GM18511 (cell line): Measurements from ENCODE around the gene NAA60.
"Not testable (repeated sequence)": the region's sequence is repeated elsewhere in the genome, so short reads cannot be mapped to it uniquely, and the experiment has no call there.

Source experiments
- ATAC-seq: cut with Tn5 transposase; IDR thresholded peaks from one replicate; pipeline ENCODE4 v1.9.1; 2021; ENCODE audit warnings: mild to moderate bottlenecking, moderate library complexity; ENCODE audit not compliant: unreplicated experiment

The NAA60 gene

DNA sequence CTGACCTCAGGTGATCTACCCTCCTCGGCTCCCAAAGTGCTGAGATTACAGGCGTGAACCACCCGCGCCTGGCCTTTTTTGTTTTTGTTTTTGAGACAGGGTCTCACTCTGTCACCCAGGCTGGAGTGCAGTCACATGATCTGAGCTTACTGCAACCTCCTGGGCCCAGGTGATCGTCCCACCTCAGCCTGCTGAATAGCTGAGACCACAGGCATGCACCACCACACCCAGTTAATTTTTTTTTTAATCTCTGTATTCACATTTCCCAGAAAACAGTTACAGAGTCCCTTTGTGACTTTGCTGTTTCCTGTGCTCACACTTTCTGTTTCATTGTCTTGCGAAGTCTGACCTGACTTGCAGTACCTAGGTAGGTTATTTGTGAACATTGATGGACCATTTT, 60.0 kb downstream of the NAA60 start:
- no peak for ATAC-seq

DNA sequence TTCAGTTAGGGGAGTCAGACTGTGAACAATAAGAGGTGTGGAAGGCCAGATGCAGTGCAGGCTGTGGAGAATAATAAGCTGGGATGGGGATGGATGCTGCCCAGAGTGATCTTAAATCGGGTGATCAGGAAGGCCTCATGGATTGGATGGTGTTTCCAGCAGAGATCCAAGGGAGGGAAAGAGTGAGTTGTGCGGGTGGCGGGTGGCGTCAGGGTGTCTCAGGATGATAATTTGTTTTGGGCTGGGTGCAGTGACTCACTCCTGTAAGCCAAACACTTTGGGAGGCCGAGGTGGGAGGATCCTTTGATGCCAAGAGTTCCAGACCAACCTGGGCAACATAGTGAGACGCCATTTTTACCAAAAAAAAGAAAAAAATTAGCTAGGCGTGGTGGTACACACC, 65.3 kb downstream of the NAA60 start:
- no peak for ATAC-seq

DNA sequence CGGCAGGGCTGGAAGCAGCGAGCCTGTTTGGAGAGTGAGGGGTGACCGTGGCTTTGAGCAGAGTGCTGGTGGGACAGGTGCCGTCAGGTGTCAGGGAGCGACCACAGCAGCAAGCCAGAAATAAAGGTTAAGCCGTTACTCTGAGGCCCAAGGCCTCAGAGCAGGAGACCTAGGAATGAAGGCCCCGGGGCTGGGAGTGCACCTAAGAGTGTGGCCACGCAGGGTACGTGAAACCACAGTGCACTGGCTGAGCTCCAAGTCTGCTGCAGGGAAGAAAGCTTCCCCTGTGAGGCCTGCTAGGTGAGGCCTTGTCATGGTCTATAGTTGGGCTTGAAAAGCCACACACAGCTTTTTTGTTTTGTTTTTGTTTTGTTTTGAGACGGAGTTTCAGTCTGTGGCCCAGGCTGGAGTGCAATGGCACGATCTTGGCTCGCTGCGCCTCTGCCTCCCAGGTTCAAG, 66.0 kb downstream of the NAA60 start:
- ATAC-seq: peak; percentile 70

DNA sequence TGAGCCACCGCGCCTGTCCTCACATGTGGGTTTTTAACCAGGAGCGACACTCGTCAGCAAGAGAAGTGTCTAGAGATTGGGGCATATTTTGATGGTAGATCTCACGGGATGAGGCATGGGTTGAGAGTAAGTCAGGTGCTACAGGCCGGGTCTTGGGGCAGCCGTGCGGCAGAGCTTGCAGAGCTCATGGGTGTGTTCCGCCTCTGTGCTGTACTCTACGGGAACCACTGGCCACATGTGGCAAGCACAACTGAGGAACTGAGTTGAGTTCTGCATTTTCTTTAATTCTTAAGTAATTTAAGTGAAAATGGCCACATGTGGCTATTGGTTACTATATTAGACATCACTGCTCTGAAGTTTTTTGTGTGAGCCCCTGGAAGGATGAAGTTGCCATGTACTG, 66.9 kb downstream of the NAA60 start:
- ATAC-seq: no peak

DNA sequence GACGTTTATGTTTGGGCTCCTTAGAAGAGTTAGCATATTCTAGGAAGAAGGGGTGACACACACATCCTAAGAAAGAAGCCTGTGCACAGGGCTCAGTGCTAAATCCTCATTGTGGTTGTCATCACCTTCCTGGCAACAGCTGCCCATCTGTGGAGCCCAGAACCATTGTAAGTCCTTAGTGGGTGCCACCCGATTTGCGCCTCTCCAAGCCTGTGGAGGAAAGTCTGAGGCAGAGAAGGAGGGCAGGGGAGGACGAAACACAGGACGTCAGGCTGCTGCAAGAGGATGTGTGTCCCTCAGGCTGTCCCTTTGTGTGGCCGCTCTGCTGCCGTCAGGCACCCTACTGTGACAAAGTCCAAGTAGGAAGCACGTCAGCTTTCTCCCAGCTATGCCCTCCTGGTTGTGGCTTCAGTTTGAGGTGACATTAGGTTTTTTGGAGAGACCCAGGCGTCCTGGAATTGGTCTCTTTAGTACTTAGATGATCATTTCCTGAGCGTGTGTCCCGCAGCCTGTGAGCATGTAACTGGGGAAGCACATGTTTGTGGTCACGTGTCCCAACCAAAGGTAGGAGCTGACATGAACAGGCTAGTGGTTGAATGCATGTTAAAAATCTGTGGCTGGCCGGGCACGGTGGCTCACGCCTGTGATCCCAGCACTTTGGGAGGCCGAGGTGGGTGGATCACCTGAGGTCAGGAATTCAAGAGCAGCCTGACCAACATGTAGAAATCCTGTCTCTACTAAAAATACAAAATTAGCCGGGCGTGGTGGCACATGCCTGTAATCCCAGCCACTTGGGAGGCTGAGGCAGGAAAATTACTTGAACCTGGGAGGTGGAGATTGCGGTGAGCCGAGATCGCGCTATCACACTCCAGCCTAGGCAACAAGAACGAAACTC, 68.1 kb downstream of the NAA60 start:
- ATAC-seq: no peak

DNA sequence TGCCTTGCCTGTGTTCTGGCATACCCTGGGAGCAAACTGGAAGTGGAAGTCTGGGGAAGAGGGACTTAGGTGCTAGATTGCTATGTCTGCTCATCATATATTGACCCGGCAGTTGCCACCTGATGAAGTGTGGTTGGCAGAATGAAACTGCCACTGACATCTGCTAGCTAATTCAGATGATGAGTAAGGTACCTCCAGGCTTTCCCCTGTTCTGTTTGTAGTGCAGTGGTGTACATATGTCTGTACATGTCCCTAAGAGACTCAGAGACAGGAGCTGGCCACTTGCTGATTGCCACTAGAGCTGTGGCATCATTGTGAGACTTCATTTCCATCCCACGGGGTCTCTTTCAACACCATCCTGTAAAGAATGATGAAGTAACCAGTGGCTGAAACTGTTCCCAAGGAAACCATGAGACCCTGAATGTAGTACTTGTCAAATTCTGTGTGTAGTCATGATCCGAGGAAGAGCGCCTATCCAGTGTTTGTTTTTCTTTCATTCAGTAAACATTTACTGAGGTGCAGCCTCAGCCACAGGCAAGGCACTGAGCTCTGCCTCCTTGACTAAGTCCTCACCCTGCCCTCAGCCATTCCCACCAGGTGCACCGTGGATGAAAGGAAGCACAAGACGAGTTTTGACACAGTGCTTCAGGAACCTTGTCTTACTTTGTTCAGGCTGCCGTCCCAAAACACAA, 70.6 kb downstream of the NAA60 start:
- ATAC-seq: no peak

DNA sequence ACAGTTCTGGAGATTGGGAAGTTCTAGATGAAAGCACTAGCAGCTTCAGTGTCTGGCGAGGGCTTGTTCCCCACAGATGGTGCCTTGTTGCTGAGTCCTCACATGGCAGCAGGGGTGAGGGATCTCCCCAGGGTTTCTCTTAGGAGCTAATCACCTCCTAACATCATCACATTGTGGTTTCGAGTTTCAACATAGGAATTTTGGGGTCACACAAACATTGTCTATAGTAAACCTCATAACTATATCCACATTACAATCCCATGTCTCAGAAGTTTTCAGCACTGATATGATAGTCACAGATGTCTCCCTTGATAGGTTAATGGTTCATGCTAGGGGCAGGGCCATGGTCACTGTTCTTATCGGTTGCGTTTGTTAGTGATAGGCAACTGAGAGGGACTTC, 71.1 kb downstream of the NAA60 start:
- no peak for ATAC-seq

DNA sequence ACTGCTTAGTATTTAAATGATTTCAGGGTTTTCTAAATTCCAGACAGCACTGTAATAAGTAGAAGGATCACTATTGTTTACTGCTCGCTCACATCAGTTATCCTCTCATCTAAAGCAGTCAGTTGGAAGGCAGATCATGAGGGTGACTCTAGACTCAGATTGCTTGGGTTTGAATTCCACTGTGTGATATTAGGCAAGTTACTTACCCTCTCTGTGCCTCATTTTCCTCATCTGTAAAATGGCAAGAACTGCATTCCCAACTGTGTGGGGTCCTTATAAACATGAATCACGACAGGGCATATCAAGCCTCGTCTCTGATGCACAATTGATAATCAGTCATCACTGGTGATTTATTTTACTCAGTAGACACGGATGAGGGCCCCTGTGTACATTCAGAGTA, 72.4 kb downstream of the NAA60 start:
- ATAC-seq: no peak

DNA sequence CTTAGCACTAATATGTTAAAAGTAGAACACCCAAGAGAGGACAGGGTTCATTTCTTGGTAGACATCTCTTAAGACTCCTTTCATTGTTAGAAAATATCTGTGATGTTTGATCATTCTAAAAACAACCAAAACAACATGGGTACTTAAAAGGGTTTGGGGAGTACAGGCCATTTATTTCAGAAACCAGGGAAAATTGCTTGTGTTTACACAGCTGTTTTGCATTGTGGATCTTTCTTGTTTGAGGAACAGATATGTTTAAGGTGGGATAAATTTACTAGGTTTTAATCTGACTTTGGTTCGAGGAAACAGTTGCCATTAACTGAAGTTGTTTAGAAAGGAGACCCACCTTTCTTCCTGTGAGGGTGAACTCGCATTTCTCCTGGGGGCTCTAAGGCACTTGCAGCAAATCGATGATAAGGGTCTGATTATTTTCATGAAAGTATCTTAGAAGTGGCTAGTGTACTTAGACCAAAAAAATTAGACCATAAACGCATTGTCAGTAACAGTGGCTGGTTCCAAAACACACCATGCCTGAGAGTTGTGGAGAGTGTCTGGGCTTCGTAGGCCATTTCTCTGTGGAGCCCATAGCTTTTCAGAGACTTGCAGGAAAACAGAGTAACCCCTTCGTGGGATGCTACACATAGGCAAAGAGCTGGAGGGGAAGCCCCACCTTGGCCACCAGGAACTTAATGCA, 75.0 kb downstream of the NAA60 start:
- no peak for ATAC-seq

DNA sequence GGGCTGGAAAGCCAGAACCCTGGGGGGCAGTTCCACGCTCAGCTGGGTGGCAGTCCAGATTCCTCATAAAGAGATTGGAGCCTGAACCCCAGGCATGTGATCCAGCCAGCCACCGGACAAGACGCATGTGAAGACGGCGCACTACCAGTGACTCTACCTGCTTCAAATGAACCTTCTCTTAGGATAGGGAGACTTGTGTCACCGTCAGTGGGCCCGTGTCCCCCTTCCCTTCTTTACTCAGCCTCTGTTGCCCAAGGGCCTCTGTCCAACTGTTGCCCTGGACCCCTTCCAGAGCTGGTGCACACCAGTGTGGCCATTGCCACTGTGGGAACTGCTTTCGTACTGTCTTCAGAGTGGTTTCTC, 75.5 kb downstream of the NAA60 start:
- no peak for ATAC-seq

DNA sequence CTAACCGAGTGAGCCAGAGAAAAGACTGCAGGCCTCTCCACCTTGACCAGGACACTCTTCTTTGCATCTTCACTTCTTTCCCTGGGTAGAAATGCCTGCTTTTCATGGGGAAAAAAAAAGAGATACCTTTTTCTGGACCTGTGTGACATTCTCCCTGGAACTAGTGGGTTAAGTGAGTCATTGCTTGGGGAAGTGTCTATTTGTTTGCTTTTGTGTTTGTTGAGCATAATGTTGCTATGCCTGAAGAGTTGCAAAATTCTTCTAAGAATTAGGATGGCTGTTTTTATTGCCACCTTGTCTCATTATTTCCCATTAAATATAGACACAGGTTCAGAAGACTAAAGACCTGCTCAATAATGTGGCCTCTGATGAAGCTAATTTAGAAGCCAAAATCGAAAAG, 76.1 kb downstream of the NAA60 start:
- ATAC-seq: no peak

DNA sequence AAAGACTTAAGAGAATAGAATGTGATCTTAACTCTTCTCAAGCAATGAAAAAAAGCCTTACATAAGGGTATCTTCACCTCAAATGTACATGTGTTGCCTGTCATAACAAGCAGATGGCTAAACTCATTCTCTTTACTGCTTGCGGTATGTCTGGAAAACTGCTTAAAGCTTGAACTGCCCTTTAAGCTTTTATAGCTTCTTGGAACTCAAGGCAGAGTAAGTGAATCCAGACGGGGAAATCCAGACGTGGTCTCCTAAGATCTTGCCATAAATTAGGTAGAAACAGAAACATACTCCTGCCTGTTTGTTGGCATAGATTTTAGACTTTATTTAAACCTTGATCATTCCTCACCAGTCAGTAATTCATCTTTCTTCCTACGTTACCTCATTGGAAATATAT, 76.9 kb downstream of the NAA60 start:
- ATAC-seq: no peak

DNA sequence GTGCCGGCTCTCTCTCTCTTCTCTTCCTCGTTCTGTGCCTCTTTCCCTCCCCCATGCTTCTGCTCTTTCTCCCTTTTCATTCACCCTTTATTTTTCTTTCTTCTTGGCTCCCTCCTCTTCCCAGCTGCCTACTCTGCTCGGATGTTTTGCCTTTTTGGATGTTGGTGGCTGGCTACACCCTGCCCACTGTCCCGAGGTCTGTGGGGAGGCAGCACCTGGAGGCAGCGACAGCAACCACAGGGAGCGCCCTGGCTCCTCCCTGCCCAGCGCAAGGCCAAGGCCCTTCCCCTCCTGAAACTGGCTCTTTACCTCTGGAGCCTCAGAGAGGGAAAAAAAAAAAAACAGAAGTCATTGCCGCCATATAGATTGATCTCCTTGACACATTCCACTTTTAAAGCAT, 77.4 kb downstream of the NAA60 start:
- ATAC-seq: no peak

DNA sequence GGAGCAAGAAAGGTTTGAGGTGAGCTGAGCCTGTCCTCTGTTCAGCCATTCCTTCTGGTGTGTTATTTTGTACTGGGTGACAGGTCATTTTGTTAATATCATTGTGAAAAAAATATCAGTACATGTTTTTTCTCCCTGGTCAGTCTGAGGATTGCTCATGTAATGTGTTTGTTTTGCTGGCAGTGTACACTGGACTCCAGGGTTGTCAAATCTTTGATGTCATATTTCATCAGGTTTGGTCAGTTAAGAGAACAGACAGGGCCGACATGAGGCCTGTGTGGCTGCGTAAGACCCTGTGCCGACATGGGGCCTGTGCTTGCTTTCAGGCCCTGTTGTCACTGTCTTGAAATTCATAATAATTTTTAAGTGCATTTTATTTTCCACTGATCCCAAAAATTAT, 79.8 kb downstream of the NAA60 start:
- ATAC-seq: no peak

DNA sequence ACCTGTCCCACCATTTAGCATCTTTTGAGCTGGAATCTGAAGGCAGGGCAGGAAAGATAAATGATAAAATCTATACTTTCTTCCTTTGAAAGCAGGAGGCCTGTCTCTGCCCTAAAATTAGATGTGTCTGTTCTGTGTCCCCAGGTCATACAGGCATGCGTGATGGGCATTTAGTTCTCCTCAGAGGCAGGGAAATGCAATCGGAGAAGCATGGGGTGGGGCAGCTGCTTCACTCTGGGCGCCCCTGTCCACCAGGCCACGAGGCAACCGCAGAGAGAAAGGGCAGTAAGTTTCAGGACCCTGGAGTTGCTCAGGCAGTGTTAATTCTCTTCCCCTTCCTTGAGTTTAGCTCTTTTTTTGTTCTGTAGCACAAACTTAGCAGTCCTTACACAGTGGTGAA, 82.5 kb downstream of the NAA60 start:
- ATAC-seq: no peak

DNA sequence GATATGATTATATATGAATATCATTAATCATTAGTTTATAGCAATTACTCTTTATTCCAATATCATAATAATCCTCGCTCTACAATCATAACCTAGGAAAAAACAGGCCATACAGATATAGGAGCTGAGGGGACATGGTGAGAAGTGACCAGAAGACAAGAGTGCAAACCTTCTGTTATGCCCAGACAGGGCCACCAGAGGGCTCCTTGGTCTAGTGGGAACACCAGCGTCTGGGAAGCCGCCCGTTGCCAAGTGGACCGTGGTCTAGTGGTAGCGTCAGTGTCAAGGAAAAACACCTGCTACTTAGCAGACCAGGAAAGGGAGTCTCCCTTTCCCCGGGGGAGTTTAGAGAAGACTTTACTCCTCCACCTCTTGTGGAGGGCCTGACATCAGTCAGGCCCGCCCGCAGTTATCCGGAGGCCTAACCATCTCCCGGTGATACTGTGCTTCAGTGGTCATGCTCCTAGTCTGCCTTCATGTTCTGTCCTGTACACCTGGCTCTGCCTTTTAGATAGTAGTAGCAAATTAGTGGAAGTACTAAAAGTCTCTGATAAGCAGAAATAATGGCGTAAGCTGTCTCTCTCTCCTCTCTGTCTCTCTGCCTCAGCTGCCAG, 83.8 kb downstream of the NAA60 start:
- not testable (repeated sequence) for ATAC-seq

DNA sequence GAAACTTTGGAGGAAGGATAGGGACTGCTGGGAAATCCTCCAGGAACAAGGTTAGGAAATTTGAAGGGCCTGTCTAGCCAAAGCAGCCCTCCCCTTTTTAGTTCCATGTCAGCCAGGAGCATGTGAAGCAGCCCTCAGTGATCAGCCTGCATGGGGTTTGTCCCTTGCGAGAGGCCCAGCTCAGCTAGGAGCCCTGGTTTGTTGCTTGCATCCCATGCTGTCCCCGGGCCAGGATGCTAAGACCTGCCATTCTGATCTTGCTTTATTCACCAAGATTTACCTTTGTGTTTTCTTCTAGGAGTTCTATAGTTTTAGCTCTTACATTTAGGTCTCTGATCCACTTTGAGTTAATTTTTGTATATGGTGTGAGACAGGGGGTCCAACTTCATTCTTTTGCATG, 84.9 kb downstream of the NAA60 start:
- ATAC-seq: no peak

DNA sequence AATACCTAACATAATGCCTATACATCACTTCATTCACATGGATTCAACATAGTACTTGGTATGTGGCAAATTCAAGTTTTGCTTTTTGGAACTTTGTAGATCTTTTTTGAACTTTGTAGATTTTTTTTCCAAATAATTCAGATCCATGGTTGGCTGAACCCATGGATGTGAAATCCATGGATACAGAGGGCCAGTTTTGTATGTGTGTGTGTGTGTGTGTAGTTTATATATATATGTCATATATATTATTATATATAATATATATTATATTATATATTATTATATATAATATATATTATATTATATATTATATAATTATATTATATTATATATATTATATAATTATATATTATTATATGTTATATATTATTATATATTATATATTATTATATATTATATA, 85.7 kb downstream of the NAA60 start:
- ATAC-seq: no peak

DNA sequence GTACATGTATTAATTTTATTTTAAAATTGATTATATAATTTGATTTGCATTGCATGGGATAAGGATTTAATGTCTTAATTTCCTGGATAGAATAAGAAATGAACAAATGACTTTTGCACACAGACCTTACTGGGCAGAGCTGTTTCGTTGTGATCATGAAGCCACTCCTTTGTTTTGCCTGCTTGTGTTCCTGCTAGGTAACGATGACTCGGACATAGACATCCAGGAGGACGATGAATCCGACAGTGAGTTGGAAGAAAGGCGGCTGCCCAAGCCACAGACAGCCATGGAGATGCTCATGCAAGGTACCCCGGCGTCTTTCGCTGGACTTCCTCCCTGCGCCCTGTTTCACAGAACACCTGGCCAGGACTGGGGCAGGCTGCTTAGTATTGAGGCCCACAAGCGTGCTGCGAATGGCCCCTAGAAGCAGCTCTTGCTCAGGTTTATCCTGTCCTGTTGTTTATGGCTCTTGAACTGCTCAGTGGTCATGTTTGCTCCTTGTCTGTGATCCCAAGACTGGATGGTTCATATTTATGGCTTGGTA, 87.0 kb downstream of the NAA60 start:
- ATAC-seq: no peak

DNA sequence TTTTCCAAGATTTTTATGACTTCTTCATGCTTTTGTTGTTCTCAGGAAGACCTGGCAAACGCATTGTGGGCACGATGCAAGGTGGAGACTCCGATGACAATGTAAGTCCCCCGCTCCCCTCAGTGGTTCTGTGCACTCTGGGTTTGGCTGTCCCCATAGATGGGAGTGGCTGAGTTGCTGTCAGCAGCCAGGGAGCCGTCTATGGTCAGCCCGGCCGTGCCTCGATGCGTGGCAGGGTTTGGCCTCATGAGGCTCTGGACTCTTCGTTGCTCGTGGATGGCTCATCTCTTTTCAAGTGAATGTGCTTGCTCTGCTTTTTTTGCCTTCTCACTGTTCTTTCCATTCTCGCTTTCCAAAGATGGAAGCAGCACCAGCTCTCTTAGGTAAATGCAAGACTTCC, 89.3 kb downstream of the NAA60 start:
- no peak for ATAC-seq

DNA sequence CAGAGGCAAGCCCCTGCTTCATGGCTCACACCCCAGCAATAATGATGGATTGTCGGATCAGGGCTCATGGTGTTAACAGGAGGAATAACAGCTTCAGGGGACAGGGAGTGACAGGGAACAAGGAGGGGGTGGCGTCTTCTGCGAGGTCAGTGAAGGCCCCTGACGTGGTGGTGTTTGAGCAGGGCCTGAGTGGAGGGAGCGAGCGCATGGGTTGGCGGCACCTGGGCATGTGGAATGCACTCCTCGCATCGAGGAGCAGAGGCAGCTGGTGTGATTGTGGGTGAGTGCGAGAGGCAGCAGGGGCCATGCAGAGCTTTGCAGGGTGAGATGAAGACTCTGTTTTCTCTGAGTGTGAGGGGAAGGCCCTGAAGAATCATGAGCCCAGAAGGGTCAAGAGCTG, 90.6 kb downstream of the NAA60 start:
- no peak for ATAC-seq
